ENCODE data around the gene EMSY.

DNA sequence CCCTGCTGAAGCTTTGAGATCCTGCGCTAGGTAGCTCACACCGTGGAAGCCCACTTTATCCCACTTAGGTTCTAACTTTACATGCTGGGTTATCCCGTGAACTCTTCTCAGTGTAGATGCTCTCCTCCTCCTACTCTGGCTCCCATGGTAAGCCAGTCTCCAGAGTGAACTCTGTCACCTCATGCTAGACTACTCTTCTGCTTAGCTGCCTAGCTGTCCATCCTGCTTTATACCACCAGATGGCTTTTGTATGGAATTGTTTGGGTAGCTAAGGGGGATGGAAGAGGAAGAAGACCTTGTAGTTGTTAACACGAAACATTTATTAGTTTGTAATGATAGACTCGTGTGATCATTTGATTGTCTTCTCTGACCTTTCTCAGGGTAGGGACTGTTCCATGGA is 46.8 kb downstream of the EMSY start:
- TF ChIP-seq CTCF (IDR thresholded peaks at IDR 0.05 in 2 of 3, conservative IDR thresholded peaks at IDR 0.05 in 1 of 3; ENCODE audit: insufficient read depth in 2 of 3, low read depth in 1 of 3, low read length in 3 of 3) (no peak), SMC3 (conservative IDR thresholded peaks at IDR 0.05; ENCODE audit: insufficient read depth, low read depth, low read length) (no peak), ARID2 (IDR thresholded peaks at IDR 0.05) (no peak), EZH2 (IDR thresholded peaks at IDR 0.05; ENCODE audit: borderline replicate concordance, low read depth, low read length) (no peak), WHSC1 (IDR thresholded peaks at IDR 0.05; ENCODE audit: low read length) (no peak), POLR2AphosphoS5 (IDR thresholded peaks at IDR 0.05; ENCODE audit: control insufficient read depth, insufficient read depth, low read depth, low read length) (no peak), ZNF444 (CRISPR knock-in tag; IDR thresholded peaks at IDR 0.05) (no peak), BDP1 (IDR thresholded peaks at IDR 0.05; ENCODE audit: insufficient read depth, insufficient read length) (no peak)
- TF ChIP-seq, protein P1, sequence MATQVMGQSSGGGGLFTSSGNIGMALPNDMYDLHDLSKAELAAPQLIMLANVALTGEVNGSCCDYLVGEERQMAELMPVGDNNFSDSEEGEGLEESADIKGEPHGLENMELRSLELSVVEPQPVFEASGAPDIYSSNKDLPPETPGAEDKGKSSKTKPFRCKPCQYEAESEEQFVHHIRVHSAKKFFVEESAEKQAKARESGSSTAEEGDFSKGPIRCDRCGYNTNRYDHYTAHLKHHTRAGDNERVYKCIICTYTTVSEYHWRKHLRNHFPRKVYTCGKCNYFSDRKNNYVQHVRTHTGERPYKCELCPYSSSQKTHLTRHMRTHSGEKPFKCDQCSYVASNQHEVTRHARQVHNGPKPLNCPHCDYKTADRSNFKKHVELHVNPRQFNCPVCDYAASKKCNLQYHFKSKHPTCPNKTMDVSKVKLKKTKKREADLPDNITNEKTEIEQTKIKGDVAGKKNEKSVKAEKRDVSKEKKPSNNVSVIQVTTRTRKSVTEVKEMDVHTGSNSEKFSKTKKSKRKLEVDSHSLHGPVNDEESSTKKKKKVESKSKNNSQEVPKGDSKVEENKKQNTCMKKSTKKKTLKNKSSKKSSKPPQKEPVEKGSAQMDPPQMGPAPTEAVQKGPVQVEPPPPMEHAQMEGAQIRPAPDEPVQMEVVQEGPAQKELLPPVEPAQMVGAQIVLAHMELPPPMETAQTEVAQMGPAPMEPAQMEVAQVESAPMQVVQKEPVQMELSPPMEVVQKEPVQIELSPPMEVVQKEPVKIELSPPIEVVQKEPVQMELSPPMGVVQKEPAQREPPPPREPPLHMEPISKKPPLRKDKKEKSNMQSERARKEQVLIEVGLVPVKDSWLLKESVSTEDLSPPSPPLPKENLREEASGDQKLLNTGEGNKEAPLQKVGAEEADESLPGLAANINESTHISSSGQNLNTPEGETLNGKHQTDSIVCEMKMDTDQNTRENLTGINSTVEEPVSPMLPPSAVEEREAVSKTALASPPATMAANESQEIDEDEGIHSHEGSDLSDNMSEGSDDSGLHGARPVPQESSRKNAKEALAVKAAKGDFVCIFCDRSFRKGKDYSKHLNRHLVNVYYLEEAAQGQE (IDR thresholded peaks at IDR 0.05; ENCODE audit: borderline replicate concordance) = no peak
- TF ChIP-seq, protein P1 (CRISPR knock-in tag; IDR thresholded peaks at IDR 0.05; ENCODE audit: low read depth) = no peak

All from K562 (cell line).